Naive thymus-derived CD4-positive, alpha-beta T cell (primary cell): ENCODE results near the gene COL24A1. TPM values are rescaled to one million over a fixed set of nuclear protein-coding genes. Genes with fewer than 3 reads are reported as not detected.
A peak's percentile ranks its signal among the peaks of the same experiment; 100 is the strongest.
"Not testable (repeated sequence)": the region's sequence is repeated elsewhere in the genome, so short reads cannot be mapped to it uniquely, and the experiment has no call there.

ENCODE experiments used
- ATAC-seq: fragments of 150-1000 bp; cut with Tn5 transposase; 2 replicates; pipeline ENCODE4 v1.10.0; 2021; ENCODE audit warnings: mild to moderate bottlenecking, moderate library complexity
- CTCF ChIA-PET: fragments of 350-600 bp; sonication (Branson Sonifier 250); formaldehyde crosslinking; loops from one replicate; lab custom pipeline; 2021; ENCODE audit warnings: antibody characterized with exemption; lab: Charles Lee
- POLR2A ChIA-PET: fragments of 350-600 bp; sonication (Branson Sonifier 250); formaldehyde crosslinking; loops from one replicate; lab custom pipeline; 2021; ENCODE audit warnings: antibody characterized with exemption, inconsistent platforms; lab: Charles Lee
- DNase-seq, 9 donors: peaks; one replicate each; pipeline versions ENCODE4 v3.0.0 to v3.0.0-alpha.2; 2020 to 2022; ENCODE audit warnings: mixed read lengths in 1 of 9
- H3K27ac ChIP-seq: one replicate; pipeline ENCODE4 v1.7.0; 2013; ENCODE audit warnings: mild to moderate bottlenecking, low read depth, low read length, moderate library complexity
- H3K27me3 ChIP-seq, 2 donors: one replicate each; pipeline ENCODE4 v1.7.0; 2013; ENCODE audit warnings: low read length in 2 of 2, mild to moderate bottlenecking in 2 of 2, moderate library complexity in 2 of 2; ENCODE audit not compliant: control insufficient read depth in 2 of 2, insufficient read depth in 2 of 2
- H3K36me3 ChIP-seq, 3 experiments: 1 replicate in 2 of 3; 2 replicates in 1 of 3; pipeline ENCODE4 v1.7.0; 2013; ENCODE audit warnings: low read length in 3 of 3, mild to moderate bottlenecking in 3 of 3, moderate library complexity in 1 of 3; ENCODE audit not compliant: insufficient read depth in 3 of 3, control insufficient read depth in 2 of 3
- H3K4me1 ChIP-seq, 2 donors: one replicate each; pipeline ENCODE4 v1.7.0; 2013; ENCODE audit warnings: low read length in 2 of 2, mild to moderate bottlenecking in 2 of 2, moderate library complexity in 1 of 2; ENCODE audit not compliant: control insufficient read depth in 2 of 2, insufficient read depth in 2 of 2
- H3K4me3 ChIP-seq: 2 replicates; pipeline ENCODE4 v1.7.0; 2013; ENCODE audit warnings: mild to moderate bottlenecking, low read length
- H3K9me3 ChIP-seq, 3 experiments: 1 replicate in 2 of 3; 2 replicates in 1 of 3; pipeline ENCODE4 v1.7.0; 2013; ENCODE audit warnings: low read length in 3 of 3; ENCODE audit not compliant: control insufficient read depth in 2 of 3
- H3K27ac Mint-ChIP-seq, 9 donors: one replicate each; pipeline ENCODE4 v1.8.0; 2020 to 2022; ENCODE audit warnings: mixed read lengths in 9 of 9, mild to moderate bottlenecking in 8 of 9, moderate library complexity in 5 of 9, inconsistent platforms in 2 of 9
- H3K27me3 Mint-ChIP-seq, 5 donors: one replicate each; pipeline ENCODE4 v1.8.0; 2021 to 2022; ENCODE audit warnings: mixed read lengths in 5 of 5, mild to moderate bottlenecking in 1 of 5
- H3K36me3 Mint-ChIP-seq, 5 donors: one replicate each; pipeline ENCODE4 v1.8.0; 2020 to 2022; ENCODE audit warnings: mixed read lengths in 5 of 5, mild to moderate bottlenecking in 3 of 5, inconsistent platforms in 1 of 5
- H3K4me1 Mint-ChIP-seq, 7 donors: one replicate each; pipeline ENCODE4 v1.8.0; 2020 to 2022; ENCODE audit warnings: mixed read lengths in 7 of 7, mild to moderate bottlenecking in 3 of 7, inconsistent platforms in 1 of 7
- H3K4me3 Mint-ChIP-seq, 10 donors: one replicate each; pipeline ENCODE4 v1.8.0; 2020 to 2022; ENCODE audit warnings: mild to moderate bottlenecking in 10 of 10, mixed read lengths in 10 of 10, moderate library complexity in 6 of 10, inconsistent platforms in 2 of 10
- H3K9me3 Mint-ChIP-seq, 11 donors: one replicate each; pipeline ENCODE4 v1.8.0; 2020 to 2022; ENCODE audit warnings: mixed read lengths in 11 of 11, mild to moderate bottlenecking in 4 of 11, inconsistent platforms in 1 of 11, moderate library complexity in 1 of 11
- intact Hi-C, 2 donors: fragments of 100-400 bp; cut with micrococcal nuclease; formaldehyde crosslinking; loops; one replicate each; pipeline ENCODE4 v1.15.1; 2023
- polyA plus RNA-seq, 2 donors: library from polyadenylated mRNA; unstranded; fragments of 300-500 nt; fragmentation: Illumina TruSeq; gene quantifications; one replicate each; pipeline ENCODE4 v1.2.3, GENCODE V29; 2021
- total RNA-seq, 6 experiments: library from RNA in 5 of 6; stranded (reverse) in 5 of 6; gene quantifications; 1 replicate in 5 of 6; 2 replicates in 1 of 6; pipeline ENCODE4 v1.2.3 and lab custom pipeline; 2021 to 2026

Gene COL24A1
- total and polyA plus RNA-seq, 7 experiments from 2014 or later = 0.40 to 1.5 TPM; not detected in 5

DNA sequence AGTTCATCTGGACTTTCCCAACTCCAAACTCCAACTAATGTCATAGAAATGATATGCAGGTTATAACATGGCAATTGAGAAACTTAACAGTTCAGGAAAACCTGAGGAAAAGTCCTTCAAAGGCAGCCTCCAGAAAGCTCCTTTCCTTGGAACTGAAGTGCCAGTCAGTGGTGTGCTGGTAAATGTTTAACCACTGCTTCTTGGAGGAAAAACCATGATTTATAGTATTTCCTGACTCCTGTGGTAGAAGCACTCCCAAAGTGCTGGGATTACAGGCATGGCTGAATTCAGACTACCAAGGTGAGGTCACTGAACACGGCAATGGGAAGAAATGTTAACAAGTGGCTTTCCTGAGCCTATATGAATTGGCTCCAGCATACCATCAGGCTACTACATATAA lies 421.6 kb downstream of the COL24A1 start:
- ATAC-seq (no peak), DNase-seq (no peak)
- H3K4me3 ChIP-seq = no peak overlapping the region
- no peaks in the 10 kb centered on the region for H3K27me3 ChIP-seq
- Mint-ChIP-seq H3K9me3 (no peaks in the 10 kb centered on the region), H3K4me3 (no peak overlapping the region), H3K27me3 (peaks cover 0 to 17% (median 5%) of the 10 kb centered on the region in 5 donors), H3K36me3 (no peaks in the 10 kb centered on the region), H3K27ac (no peak overlapping the region), H3K4me1 (peaks cover 0 to 2% (median 0%) of the 10 kb centered on the region in 7 donors)
- H3K4me1 ChIP-seq = no peaks in the 10 kb centered on the region
- no peaks in the 10 kb centered on the region for H3K36me3 ChIP-seq
- H3K9me3 ChIP-seq = no peaks in the 10 kb centered on the region
- H3K27ac ChIP-seq = no peak overlapping the region
- ChIA-PET CTCF (no interaction called here), POLR2A (no interaction called here)
- intact Hi-C loops = no loop called here

DNA sequence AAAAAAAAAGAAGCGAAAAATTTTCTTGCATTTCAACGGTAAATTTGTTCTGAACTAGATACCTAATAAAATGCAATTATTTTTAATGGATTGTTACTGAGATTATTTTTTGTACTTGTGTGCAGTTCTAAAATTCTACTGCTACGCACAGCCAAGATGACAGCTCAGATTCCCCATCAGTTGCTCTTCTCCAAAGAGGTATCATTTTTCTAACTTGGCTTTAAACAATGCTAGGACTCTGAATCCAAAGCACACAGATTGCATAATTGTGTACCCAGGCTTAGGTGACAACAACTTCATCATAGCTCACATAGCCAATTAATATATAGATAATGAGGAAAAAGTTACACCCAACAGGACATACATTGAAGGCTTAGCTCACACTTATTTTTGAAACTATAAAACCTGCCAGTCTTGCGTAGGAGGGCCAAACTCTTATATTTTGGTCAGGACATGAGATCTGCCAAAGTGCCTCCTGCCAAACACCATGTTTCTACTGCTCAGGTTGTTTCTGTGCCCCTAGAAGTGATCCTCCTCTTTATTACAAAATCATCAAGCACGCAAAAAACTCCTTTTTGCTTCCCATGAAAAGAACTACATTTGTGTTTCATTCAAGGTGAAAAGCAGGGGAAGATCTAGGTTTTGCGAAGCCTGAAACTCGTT lies 437.8 kb downstream of the COL24A1 start:
- POLR2A ChIA-PET = no interaction called here
- CTCF ChIA-PET = no interaction called here
- Histone ChIP-seq H3K4me1 (no peaks in the 10 kb centered on the region), H3K4me3 (no peak overlapping the region), H3K27ac (no peak overlapping the region), H3K27me3 (no peaks in the 10 kb centered on the region), H3K36me3 (no peaks in the 10 kb centered on the region), H3K9me3 (no peaks in the 10 kb centered on the region)
- Mint-ChIP-seq H3K9me3 (peaks cover 7 to 36% (median 16%) of the 10 kb centered on the region in 11 donors), H3K4me1 (peaks cover 0 to 4% (median 0%) of the 10 kb centered on the region in 7 donors), H3K27me3 (peaks cover 5 to 26% (median 13%) of the 10 kb centered on the region in 5 donors), H3K4me3 (no peak overlapping the region), H3K36me3 (peaks cover 0 to 12% (median 3%) of the 10 kb centered on the region in 5 donors), H3K27ac (no peak overlapping the region)
- no peak for ATAC-seq
- no peak for DNase-seq
- intact Hi-C loops = no loop called here

DNA sequence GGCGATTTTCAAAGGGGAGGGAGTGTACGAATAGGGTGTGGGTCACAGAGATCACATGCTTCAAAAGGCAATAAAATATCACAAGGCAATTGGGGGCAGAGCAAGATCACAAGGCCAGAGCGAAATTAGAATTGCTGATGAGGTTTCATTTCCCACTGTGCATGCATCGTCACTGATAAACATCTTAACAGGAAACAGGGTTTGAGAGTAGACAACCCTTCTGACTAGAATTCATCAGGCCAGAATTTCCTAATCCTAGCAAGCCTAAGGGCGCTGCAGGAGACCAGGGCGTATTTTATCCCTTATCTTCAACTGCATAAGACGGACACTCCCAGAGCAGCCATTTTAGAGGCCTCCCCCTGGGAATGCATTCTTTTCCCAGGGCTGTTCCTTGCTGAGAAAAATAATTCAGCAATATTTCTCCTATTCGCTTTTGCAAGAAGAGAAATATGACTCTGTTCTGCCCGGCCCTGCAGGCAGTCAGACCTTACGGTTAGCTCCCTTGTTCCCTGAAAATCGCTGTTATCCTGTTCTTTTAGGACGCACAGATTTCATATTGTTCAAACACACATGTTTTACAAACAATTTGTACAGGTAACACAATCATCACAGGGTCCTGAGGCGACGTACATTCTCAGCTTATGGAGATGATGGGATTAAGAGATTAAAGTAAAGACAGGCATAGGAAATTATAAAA lies 442.0 kb downstream of the COL24A1 start:
- intact Hi-C loops, H3K4me3 Mint-ChIP-seq, ATAC-seq: not testable (repeated sequence)

DNA sequence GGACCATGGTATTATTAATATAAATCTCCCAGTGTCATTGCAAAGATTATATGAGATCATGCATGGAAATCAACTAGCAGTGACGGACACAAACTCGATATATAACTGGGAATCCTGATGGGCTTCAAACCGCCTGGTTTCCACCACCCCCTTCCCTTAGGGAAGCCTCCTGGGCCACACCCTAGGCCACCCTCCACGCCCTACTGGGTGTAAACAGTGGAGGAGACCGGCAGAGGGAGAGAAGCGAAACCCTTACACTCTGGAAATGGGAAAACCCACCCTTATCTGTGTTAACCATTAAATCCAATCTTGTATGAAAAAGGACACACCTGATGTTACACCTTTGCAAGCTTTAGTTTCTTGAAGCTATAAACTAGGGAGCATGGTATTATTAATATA lies 447.7 kb downstream of the COL24A1 start:
- peak overlapping the region; percentile 90 for H3K4me3 ChIP-seq
- CTCF ChIA-PET = interaction anchor here (0.8 to 1.5 kb wide), 3 partner anchors 9 to 16 kb away, joined by 3 to 6 read pairs (median 5); no protein-coding TSS in a partner anchor
- H3K27ac ChIP-seq = peak overlapping the region; percentile 77
- peaks cover 0 to 3% (median 0%) of the 10 kb centered on the region in 11 donors for H3K9me3 Mint-ChIP-seq
- POLR2A ChIA-PET = interaction anchor here (1.0 to 1.5 kb wide), 8 partner anchors 8 to 1565 kb away, joined by 3 to 9 read pairs (median 4); partner anchors contain the start of genes BCL10, CTBS and PRKACB
- peaks cover 11 to 21% (median 17%) of the 10 kb centered on the region in 5 donors for H3K36me3 Mint-ChIP-seq
- H3K4me1 ChIP-seq = peaks cover 14 to 21% of the 10 kb centered on the region in 2 donors
- peaks cover 5 to 26% (median 17%) of the 10 kb centered on the region in 7 donors for H3K4me1 Mint-ChIP-seq
- H3K27me3 Mint-ChIP-seq = peaks cover 0 to 3% (median 0%) of the 10 kb centered on the region in 5 donors
- ATAC-seq (no peak), DNase-seq (peak in 1 of 9 donors; percentile 3)
- H3K27ac Mint-ChIP-seq = no peak overlapping the region
- H3K4me3 Mint-ChIP-seq = no peak overlapping the region
- no peaks in the 10 kb centered on the region for H3K27me3 ChIP-seq
- no peaks in the 10 kb centered on the region for H3K9me3 ChIP-seq
- intact Hi-C loops = loop anchor here (1.0 to 10.0 kb wide), 18 partner anchors 14 to 1636 kb away; partner anchors contain the start of genes BCL10 (in 2 of the 2), C1orf52 (in 2 of the 2), HS2ST1 (in 2 of the 2) and SELENOF (in 2 of the 2)
- H3K36me3 ChIP-seq = peaks cover 0 to 12% (median under 1%) of the 10 kb centered on the region in 3 experiments

More for the DNA sequence above, 442.0 kb downstream of the COL24A1 start:
- H3K27ac ChIP-seq, H3K36me3 Mint-ChIP-seq, H3K36me3 ChIP-seq, H3K4me3 ChIP-seq, H3K9me3 ChIP-seq, H3K27me3 ChIP-seq, H3K4me1 ChIP-seq, H3K4me1 Mint-ChIP-seq, CTCF ChIA-PET, DNase-seq, H3K27ac Mint-ChIP-seq, POLR2A ChIA-PET: not testable (repeated sequence)
- H3K9me3 Mint-ChIP-seq = peaks cover 0 to 17% (median 8%) of the 10 kb centered on the region in 11 donors
- H3K27me3 Mint-ChIP-seq = peaks cover 0 to 18% (median 8%) of the 10 kb centered on the region in 5 donors

DNA sequence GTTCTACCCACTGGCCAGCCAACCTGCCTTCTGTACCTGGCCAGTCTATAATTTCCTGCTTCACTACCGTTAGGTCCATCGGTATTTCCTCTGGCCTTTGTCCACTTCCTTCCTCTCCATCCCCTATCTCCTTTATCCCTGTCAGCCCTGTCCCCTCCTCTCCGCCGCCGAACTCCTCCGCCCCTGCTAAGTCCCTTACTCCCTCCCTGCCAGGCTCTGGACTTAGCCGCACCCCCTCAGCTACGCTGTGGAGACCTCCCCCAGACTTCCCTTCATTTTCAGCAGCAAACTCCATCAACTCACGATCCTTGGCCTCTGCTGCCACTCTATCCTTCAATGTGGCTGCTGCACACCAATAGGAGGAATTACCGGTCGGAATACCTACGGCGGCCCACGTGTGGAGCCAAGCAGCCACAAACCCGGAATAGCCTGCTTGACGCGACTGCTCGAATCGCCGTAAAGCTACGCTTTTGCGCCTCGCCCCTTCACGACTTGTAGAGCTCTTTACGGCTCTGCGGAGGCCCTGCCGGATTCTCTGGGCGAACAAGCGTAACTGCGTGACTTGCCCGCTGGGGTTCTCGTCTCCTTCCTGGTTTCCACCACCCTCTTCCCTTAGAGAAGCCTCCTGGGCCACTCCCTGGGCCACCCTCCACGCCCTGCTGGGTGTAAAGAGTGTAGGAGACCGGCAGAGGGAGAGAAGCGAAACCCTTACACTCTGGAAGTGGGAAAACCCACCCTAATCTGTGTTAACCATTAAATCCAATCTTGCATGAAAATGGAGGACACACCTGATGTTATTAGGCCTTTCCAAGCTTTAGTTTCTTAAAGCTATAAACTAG lies 448.4 kb downstream of the COL24A1 start, which contains the start of gene ZNHIT6:
TSS of gene ZNHIT6 (minus strand) at position 444 of the 839 bp plus-strand sequence. CDS start at position 295, 149 bp downstream.
- intact Hi-C loops = loop anchor here (1.0 to 10.0 kb wide), 18 partner anchors 13 to 1637 kb away; partner anchors contain the start of genes BCL10 (in 2 of the 2), C1orf52 (in 2 of the 2), HS2ST1 (in 2 of the 2) and SELENOF (in 2 of the 2)

More for the DNA sequence above, 448.4 kb downstream of the COL24A1 start, which contains the start of gene ZNHIT6:
- POLR2A ChIA-PET = interaction anchor here (1.0 to 1.5 kb wide), 8 partner anchors 9 to 1564 kb away, joined by 3 to 9 read pairs (median 4); partner anchors contain the start of genes BCL10, CTBS and PRKACB
- Mint-ChIP-seq H3K4me3 (no peak within 1 kb of the TSS), H3K27me3 (no peaks in the 10 kb centered on the region), H3K36me3 (peaks cover 16 to 25% (median 21%) of the 10 kb centered on the region in 5 donors), H3K4me1 (peaks cover 11 to 33% (median 18%) of the 10 kb centered on the region in 7 donors), H3K27ac (no peak within 1 kb of the TSS), H3K9me3 (no peaks in the 10 kb centered on the region)
- H3K4me1 ChIP-seq = peaks cover 14 to 21% of the 10 kb centered on the region in 2 donors
- DNase-seq (peak; percentile 62 to 94 (median 89)), ATAC-seq (peak; percentile 99)
- CTCF ChIA-PET = interaction anchor here (0.8 to 1.5 kb wide), 3 partner anchors 9 to 15 kb away, joined by 3 to 6 read pairs (median 5); no protein-coding TSS in a partner anchor
- H3K4me3 ChIP-seq = peak within 1 kb of the TSS; percentile 90
- peaks cover 0 to 14% (median 7%) of the 10 kb centered on the region in 3 experiments for H3K36me3 ChIP-seq
- no peaks in the 10 kb centered on the region for H3K9me3 ChIP-seq
- H3K27ac ChIP-seq = peak within 1 kb of the TSS; percentile 77
- H3K27me3 ChIP-seq = no peaks in the 10 kb centered on the region
